GM19455 (cell line): ENCODE results near the gene ESRRA.
A peak's percentile ranks its signal among the peaks of the same experiment; 100 is the strongest.

ENCODE experiments used
- ATAC-seq: cut with Tn5 transposase; IDR thresholded peaks from one replicate; pipeline ENCODE4 v1.9.1; 2021; ENCODE audit not compliant: unreplicated experiment

Gene ESRRA

GRCh38 chr11:64327375-64327774 lies 22.1 kb downstream of the ESRRA start:
- no peak for ATAC-seq

GRCh38 chr11:64327993-64328392 lies 22.7 kb downstream of the ESRRA start:
- ATAC-seq: no peak

- ATAC-seq: no peak
Measured at GRCh38 chr11:64330888-64331287, 25.6 kb downstream of the ESRRA start.

- no peak for ATAC-seq
Measured at GRCh38 chr11:64331569-64332371, 26.4 kb downstream of the ESRRA start.

GRCh38 chr11:64333556-64333955 lies 28.2 kb downstream of the ESRRA start:
- ATAC-seq: no peak

GRCh38 chr11:64334764-64335735 lies 29.7 kb downstream of the ESRRA start:
- ATAC-seq: peak; percentile 74

- ATAC-seq: no peak
Measured at GRCh38 chr11:64337538-64338249, 32.4 kb downstream of the ESRRA start.

- no peak for ATAC-seq
Measured at GRCh38 chr11:64338716-64339115, 33.4 kb downstream of the ESRRA start.

GRCh38 chr11:64339286-64339685 lies 34.0 kb downstream of the ESRRA start:
- no peak for ATAC-seq

GRCh38 chr11:64339754-64340408 lies 34.6 kb downstream of the ESRRA start, which contains the start of gene CCDC88B:
TSS of gene CCDC88B (plus strand) at chr11:64340204. CDS start at chr11:64340267, 63 bp downstream.
- ATAC-seq: peak; percentile 49

GRCh38 chr11:64340671-64341335 lies 35.5 kb downstream of the ESRRA start:
- ATAC-seq: no peak

- ATAC-seq: no peak
Measured at GRCh38 chr11:64341429-64341828, 36.1 kb downstream of the ESRRA start.

GRCh38 chr11:64341851-64342791 lies 36.8 kb downstream of the ESRRA start:
- peak; percentile 39 for ATAC-seq

GRCh38 chr11:64342869-64343745 lies 37.8 kb downstream of the ESRRA start:
- no peak for ATAC-seq

- no peak for ATAC-seq
Measured at GRCh38 chr11:64343767-64344559, 38.6 kb downstream of the ESRRA start.

- no peak for ATAC-seq
Measured at GRCh38 chr11:64344787-64345186, 39.5 kb downstream of the ESRRA start.

GRCh38 chr11:64347193-64347867 lies 42.0 kb downstream of the ESRRA start:
- ATAC-seq: no peak
